SU-DHL-6 (cell line): ENCODE data around the gene KRTAP5-2.

ENCODE experiments used
- CTCF ChIP-seq: fragments of 200-600 bp; sonication (generic); IDR thresholded peaks from one replicate; pipeline ENCODE4 v1.5.1; 2017; ENCODE audit warnings: antibody characterized with exemption, mild to moderate bottlenecking, low read length, moderate library complexity; ENCODE audit not compliant: insufficient read depth, poor library complexity, severe bottlenecking
- EZH2phosphoT487 ChIP-seq: fragments of 200-600 bp; sonication (generic), shearing (Covaris generic); conservative IDR thresholded peaks from 2 replicates; pipeline ENCODE4 v1.6.1; 2018; ENCODE audit warnings: mild to moderate bottlenecking, antibody characterized with exemption, low read length, moderate library complexity, mixed read lengths

DNA sequence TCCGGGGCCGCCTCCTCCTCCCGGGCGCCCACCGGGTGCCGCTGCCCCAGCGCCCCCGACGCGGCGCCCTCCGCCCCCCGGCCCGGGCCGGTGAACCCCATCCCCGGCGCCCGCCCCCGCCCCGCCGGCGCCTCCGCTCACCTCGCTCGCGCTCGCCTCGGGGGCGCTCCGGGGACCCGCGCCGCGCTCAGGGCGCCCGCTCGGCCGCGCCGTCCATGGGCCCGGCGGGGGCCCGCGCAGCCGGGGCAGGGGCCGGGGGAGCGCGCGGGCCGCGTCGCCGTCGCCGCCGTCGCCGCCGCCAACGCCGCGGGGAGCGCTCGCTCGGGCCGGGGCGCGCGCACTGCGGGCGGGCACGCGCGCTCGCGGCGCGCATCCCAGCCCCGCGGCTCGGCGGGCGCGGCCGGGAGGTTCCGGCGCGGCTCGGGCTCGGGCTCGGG, 26.3 kb downstream of the KRTAP5-2 start:
- no peak for TF ChIP-seq CTCF
- TF ChIP-seq EZH2phosphoT487: no peak
